SKM-1 (cell line): ENCODE data around the gene MYLIP.

Experiments
- DNase-seq: peaks from one replicate; lab custom pipeline; 2025; ENCODE audit not compliant: unreplicated experiment; lab: John Stamatoyannopoulos, UW

MYLIP gene

DNA sequence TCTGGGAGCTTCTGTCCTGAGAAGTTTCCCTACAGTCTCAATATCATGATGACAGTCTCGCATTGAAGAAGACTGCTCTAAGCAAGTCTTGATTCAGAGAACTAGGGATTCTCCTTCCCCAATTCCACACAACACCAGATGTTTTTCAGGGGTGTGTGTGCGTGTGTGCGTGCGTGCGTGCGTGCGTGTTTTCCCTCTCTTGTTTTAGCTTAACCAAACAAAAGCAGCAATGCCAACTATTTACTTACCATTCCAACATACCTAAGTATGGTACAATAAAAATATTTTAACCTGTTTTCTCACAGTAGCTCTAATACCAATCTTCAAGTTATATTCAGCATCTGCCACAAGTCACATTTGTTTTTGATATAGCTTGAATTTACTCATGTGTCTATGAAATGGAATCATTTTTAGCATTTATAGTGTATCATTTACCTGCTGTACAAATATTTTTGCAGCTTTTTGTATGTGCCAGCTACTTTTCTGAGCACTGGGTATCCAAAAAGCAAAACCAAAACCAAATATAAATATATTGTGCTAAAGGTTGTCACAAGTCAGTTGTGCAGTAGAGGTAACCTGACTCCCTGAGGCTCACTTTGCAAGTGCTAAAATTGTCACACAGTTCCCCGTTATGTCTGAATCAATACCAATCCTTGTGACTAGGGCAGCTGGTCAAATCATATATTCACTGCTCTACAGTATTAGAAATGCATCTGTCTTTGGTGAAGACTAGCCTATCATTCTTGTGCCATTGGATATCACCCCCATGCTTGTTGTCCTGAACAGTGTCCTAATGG lies 21.7 kb upstream of the MYLIP start:
- DNase-seq: no peak

DNA sequence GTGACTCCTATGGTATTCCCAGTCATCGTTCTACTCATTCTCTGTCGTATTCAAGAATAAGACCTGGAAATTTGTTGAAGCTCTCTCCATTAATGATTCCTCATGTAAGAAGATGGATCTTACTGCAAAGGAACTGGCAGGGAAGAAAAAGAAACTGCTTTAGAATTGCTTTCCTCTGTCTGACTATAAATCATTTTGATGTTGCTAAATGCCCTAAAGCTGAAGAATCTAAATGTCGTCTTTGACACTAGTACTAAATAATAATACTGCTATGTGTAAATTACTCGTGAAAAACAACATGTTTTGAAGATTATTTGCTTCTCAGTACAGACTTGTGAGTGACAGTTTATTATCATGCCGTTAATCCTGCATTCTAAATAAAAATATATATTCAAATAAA lies 20.5 kb upstream of the MYLIP start:
- DNase-seq: no peak

GRCh38 chr6:16108921-16109658 lies 19.8 kb upstream of the MYLIP start:
- no peak for DNase-seq

GRCh38 chr6:16109659-16110305 lies 19.1 kb upstream of the MYLIP start:
- DNase-seq: peak; percentile 35

DNA sequence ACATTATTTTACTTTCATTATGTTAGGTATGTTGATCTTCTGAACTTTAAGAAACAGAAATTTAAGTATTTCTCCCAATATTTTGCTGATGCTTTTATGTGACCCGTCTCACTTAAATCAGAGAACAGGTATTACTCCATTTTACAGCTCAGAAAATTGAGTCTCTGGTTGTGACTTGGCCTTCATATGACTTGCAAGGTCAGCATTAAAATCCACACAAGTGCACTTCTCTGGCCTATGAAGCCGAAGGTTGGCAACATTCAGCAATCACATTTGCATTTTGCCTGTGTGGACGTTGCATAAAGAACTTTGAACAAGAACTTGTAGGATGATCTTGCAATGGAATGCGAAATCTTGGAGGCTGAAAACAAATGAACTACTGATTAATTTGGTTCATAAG lies 10.1 kb upstream of the MYLIP start:
- no peak for DNase-seq

DNA sequence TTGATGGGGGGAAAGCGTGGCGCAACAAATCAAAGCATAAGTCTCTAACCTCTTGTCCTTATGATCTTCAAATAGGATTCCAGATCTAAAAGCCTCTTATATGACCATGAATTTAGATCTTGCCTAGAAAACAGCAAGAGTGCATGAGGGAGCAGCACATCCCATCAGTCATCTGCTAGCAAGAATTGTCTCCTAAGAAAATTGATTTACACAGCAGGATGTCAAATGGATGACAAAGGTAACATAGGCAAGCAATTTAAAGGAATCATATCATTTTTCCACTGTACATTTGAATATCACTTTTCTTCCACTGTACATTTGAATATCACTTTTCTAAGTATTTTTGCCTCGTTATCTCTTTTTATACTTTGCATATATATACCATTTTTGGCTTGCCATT lies 7.5 kb upstream of the MYLIP start:
- DNase-seq: no peak

DNA sequence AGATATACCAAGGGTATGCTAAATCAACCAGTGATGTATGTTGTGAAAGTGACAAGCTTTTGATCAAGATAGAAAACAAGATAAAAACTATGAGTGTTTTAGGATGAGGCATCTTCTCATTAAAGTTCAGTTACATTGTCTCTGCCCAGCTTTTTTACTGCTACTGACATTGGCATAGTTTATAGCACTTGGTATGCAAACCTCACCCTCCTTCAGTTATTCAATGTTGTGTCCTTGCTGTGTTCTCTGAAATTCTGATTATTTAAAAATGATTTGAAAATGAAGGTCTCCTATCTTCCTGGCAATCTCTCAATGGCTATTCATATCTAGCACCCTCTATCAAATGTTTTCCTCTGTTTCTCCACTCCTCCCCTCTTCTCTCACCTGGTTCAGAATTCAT lies 6.7 kb upstream of the MYLIP start:
- no peak for DNase-seq

DNA sequence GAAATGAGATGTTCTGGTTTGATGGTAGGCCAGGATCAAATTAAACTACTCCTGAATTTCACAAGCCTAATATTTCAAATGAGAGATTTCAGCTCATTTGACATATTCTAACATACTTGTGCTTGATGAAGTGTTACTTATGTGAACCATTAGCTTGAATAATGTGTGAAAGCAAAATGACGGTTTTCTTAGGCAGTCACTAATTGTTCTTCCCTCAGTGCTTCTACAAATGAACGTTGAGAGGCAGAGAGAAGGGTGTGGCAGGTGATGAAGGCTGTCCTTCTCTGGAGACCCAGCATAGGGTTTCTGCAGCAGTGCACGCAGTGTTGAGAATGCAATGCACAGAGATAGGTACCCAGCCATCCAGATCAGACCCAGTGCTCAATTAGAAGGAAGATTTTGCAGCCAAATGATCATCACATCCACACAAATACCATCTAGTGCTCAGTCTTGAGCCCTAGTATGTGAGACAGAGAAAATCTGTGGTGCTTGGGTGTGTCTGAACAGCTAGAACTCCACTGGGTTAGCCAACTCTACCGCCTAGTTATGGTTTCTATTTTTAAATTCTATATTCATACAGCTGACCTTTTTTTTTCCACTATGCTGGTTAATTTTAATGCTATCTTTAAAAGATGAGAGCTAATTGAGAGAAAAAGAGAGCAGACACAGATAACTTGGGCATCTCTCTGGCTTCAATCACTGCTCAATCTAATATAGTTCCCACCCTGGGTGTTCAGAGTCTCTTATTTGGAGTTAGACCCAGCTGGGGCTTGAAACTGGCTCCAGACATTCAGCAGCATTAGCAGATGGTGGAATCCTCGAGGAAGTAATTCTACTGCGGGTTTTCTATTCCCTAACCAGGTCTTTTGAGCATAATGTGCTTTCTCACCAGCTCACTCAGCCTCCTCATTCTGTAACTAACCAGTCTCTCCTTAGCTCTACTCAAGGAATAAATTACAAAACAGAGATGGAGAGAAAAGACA lies 4.4 kb upstream of the MYLIP start:
- DNase-seq: no peak

DNA sequence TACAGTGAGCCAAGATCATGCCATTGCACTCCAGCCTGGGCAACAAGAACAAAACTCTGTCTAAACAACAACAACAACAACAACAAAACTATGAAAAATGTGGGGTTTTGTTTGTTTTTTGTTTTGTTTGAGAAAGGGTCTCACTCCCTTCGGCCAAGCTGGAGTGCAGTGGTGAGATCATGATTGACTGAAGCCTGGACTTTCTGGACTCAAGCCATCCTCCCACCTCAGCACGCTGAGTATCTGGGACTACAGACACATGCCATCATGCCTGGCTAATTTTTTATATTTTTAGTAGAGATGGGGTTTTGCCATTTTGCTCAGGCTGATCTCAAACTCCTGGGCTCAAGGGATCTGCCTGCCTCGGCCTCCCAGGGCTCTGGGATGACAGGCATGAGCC lies 2.8 kb upstream of the MYLIP start:
- no peak for DNase-seq

- DNase-seq: no peak
Measured at GRCh38 chr6:16126861-16127260, 2.0 kb upstream of the MYLIP start.

DNA sequence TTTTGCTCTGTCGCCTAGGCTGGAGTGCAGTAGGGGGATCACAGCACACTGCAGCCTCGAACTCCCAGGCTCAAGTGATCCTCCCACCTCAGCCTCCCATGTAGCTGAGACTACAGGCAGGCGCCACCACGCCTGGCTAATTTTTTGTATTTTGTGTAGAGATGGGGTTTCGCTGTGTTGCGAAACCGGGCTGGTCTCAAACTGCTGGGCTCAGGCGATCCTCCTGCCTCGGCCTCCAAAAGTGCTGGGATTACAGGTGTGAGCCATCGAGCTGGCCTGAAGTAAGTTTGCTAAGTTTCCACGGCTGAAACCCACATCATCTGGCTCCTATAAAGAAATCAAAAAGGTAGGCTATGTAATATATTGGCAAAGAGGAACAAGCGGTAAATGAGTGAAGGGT lies 1.4 kb upstream of the MYLIP start:
- DNase-seq: no peak

DNA sequence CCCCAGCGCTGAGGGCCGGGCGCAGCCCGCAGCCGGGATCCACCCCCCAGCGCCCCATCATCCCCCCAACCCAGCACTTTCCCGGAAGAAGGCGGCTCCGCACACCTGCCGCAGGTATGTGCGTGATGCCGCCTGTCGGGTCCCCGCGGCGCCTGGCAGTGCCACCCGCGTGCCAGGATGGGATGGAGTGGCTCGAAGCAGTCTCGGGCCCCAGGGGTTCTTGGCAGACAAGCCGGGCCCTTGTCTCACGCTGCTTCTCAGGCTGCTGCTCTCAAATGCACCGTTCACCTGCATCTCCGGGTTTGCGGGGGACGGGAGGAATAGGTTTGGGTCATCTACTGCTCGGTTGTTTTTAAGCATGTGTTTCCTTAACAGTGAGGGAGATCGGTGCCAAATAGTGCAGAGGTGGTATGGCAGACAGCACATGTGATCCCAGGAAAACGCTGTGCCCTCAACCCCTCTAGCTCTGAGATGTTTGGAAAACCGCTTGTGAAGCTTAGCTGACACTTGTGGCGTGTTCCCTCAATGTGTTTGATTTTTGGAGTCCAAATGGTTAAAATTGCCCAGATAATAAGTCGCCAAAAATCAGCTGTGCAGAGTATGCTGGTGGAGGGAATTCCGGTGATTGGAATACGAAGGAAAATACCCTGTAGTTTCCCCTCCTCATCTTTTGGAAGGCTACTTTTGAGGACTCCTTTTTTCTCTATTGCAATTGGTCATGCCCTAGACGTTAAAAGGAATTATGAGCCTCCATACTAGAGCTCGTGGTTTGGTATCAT lies 926 bp downstream of the MYLIP start:
- DNase-seq: no peak

DNA sequence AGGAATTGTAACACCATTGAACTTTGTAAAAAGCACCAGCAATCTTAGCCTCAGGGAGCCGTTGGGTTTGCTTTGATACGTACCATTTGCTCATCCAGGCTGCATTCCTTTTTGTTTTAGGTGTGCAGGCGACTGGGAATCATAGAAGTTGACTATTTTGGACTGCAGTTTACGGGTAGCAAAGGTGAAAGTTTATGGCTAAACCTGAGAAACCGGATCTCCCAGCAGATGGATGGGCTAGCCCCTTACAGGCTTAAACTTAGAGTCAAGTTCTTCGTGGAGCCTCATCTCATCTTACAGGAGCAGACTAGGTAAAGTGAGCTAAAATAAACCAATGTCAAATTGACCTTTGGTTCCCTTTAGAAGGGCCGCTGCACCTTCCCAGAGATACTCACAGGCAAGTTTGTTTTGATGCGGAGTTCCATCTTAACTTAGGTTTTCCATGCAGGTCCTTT lies 1.6 kb downstream of the MYLIP start:
- DNase-seq: no peak

GRCh38 chr6:16130932-16131387 lies 2.1 kb downstream of the MYLIP start:
- peak; percentile 89 for DNase-seq

DNA sequence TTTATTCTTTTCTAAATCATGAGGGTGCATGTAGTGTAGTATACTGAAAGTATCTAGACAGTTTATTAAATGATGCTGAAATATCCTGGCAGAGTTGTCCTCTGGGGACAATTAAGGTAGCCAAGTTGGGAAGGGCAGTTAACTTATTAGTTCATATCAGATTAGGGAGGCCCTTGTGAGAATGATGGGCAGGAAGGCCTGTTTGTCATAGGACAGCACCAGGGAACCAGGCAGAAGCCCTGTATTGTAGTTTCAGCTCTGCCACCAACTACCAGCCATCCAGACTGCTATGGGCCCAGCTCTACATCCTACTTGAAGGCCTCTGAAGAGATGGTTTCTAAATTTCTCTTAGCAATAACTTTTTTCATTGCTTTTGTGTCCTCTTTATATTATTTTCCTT lies 4.0 kb downstream of the MYLIP start:
- DNase-seq: no peak

DNA sequence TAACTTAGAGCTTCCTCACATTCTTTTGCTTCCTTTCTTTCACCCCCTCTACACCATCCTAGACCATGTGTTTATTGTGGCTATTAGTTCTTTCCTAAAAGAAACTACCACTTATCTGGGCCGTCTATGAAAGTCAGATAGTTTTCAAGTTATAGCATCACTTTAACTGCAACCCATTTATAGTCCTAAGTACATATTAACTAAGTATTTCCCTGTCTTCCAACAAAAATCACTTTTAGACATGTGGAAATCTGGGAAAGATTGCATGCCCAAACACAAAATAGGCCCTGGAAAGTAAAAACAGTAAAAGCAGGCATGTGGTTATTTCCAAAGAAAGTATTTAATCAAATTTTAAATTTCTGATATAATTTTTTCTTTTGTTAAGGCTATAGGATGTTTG lies 5.5 kb downstream of the MYLIP start:
- DNase-seq: no peak

DNA sequence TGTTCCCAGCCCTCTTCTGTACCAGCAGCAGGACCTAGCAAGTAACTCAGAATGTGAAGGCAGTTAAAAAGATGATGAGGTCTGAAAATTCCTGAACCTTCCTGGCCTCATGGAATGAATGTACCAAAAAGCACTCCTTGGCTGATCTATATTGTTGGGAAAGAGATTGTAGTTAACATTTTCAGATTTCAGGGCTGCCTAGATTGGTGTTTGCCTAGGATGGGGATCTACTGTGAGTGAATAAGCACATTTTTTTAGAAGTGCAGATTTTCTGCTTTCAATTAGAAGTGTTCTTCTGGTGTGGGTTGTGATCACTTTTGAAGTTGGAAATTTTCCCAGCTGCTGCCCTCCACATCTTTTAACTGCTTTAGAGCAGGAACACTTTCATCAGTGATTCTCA lies 6.2 kb downstream of the MYLIP start:
- no peak for DNase-seq

GRCh38 chr6:16136091-16136490 lies 7.2 kb downstream of the MYLIP start:
- no peak for DNase-seq

GRCh38 chr6:16136621-16137450 lies 8.0 kb downstream of the MYLIP start:
- DNase-seq: no peak
